Ishikawa (cell line): ENCODE measurements around the gene PBX3.

Source experiments
- CEBPB ChIP-seq: IDR thresholded peaks from 2 replicates; pipeline ENCODE4 v1.6.1; 2012
- CREB1 ChIP-seq: IDR thresholded peaks from 2 replicates; pipeline ENCODE4 v1.6.1; 2012; ENCODE audit warnings: low read depth
- EGR1 ChIP-seq: IDR thresholded peaks from 2 replicates; pipeline ENCODE4 v1.6.1; 2012
- EP300 ChIP-seq: IDR thresholded peaks from 2 replicates; pipeline ENCODE4 v1.6.1; 2012; ENCODE audit warnings: borderline replicate concordance
- FOXM1 ChIP-seq: IDR thresholded peaks from 2 replicates; pipeline ENCODE4 v1.6.1; 2012; ENCODE audit warnings: low read depth, borderline replicate concordance
- MAX ChIP-seq: IDR thresholded peaks from 2 replicates; pipeline ENCODE4 v1.6.1; 2012
- NFIC ChIP-seq: IDR thresholded peaks from 2 replicates; pipeline ENCODE4 v1.6.1; 2012
- RAD21 ChIP-seq: IDR thresholded peaks from 2 replicates; pipeline ENCODE4 v1.6.1; 2012; ENCODE audit warnings: low read depth
- TAF1 ChIP-seq: IDR thresholded peaks from 2 replicates; pipeline ENCODE4 v1.6.1; 2012; ENCODE audit warnings: low read depth, mild to moderate bottlenecking
- TCF12 ChIP-seq: IDR thresholded peaks from 2 replicates; pipeline ENCODE4 v1.6.1; 2012; ENCODE audit warnings: low read depth
- TEAD4 ChIP-seq: IDR thresholded peaks from 2 replicates; pipeline ENCODE4 v1.6.1; 2012
- USF1 ChIP-seq: IDR thresholded peaks from 2 replicates; pipeline ENCODE4 v1.6.1; 2012
- YY1 ChIP-seq: IDR thresholded peaks from 2 replicates; pipeline ENCODE4 v1.6.1; 2012; ENCODE audit warnings: low read depth
- ZBTB7A ChIP-seq: IDR thresholded peaks from 2 replicates; pipeline ENCODE4 v1.6.1; 2012; ENCODE audit warnings: low read depth
- TF ChIP-seq, protein P1 (sequence below): IDR thresholded peaks from 2 replicates; pipeline ENCODE4 v1.6.1; 2012; ENCODE audit warnings: low read depth, mild to moderate bottlenecking

PBX3 gene

GRCh38 chr9:125784286-125785049, 37.3 kb downstream of the PBX3 start:
- TF ChIP-seq CREB1 = no peak
- TF ChIP-seq TEAD4 = no peak
- TF ChIP-seq RAD21 = no peak
- TF ChIP-seq MAX = no peak
- TF ChIP-seq CEBPB = no peak
- TF ChIP-seq FOXM1 = no peak
- TF ChIP-seq TAF1 = no peak
- TF ChIP-seq NFIC = no peak
- no peak for TF ChIP-seq YY1
- no peak for TF ChIP-seq ZBTB7A
- TF ChIP-seq TCF12 = no peak
- TF ChIP-seq USF1 = no peak

GRCh38 chr9:125785248-125785751, 38.1 kb downstream of the PBX3 start:
- TF ChIP-seq, protein P1, sequence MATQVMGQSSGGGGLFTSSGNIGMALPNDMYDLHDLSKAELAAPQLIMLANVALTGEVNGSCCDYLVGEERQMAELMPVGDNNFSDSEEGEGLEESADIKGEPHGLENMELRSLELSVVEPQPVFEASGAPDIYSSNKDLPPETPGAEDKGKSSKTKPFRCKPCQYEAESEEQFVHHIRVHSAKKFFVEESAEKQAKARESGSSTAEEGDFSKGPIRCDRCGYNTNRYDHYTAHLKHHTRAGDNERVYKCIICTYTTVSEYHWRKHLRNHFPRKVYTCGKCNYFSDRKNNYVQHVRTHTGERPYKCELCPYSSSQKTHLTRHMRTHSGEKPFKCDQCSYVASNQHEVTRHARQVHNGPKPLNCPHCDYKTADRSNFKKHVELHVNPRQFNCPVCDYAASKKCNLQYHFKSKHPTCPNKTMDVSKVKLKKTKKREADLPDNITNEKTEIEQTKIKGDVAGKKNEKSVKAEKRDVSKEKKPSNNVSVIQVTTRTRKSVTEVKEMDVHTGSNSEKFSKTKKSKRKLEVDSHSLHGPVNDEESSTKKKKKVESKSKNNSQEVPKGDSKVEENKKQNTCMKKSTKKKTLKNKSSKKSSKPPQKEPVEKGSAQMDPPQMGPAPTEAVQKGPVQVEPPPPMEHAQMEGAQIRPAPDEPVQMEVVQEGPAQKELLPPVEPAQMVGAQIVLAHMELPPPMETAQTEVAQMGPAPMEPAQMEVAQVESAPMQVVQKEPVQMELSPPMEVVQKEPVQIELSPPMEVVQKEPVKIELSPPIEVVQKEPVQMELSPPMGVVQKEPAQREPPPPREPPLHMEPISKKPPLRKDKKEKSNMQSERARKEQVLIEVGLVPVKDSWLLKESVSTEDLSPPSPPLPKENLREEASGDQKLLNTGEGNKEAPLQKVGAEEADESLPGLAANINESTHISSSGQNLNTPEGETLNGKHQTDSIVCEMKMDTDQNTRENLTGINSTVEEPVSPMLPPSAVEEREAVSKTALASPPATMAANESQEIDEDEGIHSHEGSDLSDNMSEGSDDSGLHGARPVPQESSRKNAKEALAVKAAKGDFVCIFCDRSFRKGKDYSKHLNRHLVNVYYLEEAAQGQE = no peak
- TF ChIP-seq EP300 = no peak
- TF ChIP-seq ZBTB7A = no peak
- no peak for TF ChIP-seq TCF12
- TF ChIP-seq RAD21 = no peak
- TF ChIP-seq NFIC = no peak
- no peak for TF ChIP-seq EGR1
- no peak for TF ChIP-seq MAX
- no peak for TF ChIP-seq TAF1
- no peak for TF ChIP-seq FOXM1
- no peak for TF ChIP-seq USF1
- TF ChIP-seq TEAD4 = no peak
- no peak for TF ChIP-seq CREB1
- TF ChIP-seq YY1 = no peak
- no peak for TF ChIP-seq CEBPB

DNA sequence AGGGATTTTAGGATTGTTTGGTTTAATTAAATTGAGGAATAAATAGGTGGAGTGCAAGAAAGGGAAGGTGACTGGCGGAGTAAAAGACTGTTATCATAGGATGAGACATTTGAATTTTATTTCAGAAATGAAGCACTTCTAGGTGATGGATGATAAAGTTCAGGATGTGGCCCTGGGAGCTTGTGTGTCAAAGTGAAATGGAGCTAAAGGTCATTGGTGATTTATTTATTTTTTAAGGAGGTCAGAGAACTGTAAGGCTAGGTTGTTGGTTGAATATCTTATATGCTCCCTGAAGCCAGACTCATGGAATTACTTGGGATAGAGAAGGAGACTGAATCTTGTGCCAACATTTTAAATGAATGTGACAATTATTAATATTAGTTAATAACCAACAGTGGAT, 40.5 kb downstream of the PBX3 start:
- TF ChIP-seq, protein P1 = no peak
- TF ChIP-seq YY1 (no peak), TEAD4 (no peak), USF1 (no peak), EP300 (no peak), ZBTB7A (no peak), CREB1 (no peak), RAD21 (no peak), EGR1 (no peak), TAF1 (no peak), CEBPB (no peak), MAX (no peak), FOXM1 (no peak), NFIC (no peak), TCF12 (no peak)

DNA sequence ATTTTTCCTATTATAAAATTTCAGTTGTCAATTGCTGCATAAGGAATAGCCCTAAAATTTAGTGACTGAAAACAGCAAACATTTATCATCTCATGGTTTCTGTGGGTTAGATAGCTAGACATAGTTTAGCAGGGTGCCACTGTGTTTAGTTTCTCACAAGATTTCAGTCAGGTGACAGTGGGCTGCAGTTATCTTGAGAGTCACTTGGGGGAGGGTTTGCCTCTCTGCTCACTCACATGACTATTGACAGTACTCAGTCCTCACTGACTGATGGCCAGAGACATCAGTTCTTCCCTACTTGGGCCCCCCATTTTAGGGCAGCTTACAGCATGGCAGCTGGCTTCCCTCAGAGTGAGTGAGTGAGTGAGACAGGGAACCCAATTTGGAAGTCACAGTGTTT, 42.0 kb downstream of the PBX3 start:
- no peak for TF ChIP-seq CEBPB
- no peak for TF ChIP-seq CREB1
- no peak for TF ChIP-seq ZBTB7A
- no peak for TF ChIP-seq YY1
- no peak for TF ChIP-seq TAF1
- TF ChIP-seq NFIC = no peak
- no peak for TF ChIP-seq TCF12

- TF ChIP-seq USF1 (no peak), CREB1 (no peak), TAF1 (no peak), EGR1 (no peak), RAD21 (no peak), TEAD4 (no peak), YY1 (no peak), CEBPB (no peak), ZBTB7A (no peak), NFIC (no peak), EP300 (no peak), TCF12 (no peak), MAX (no peak), FOXM1 (no peak)
- TF ChIP-seq, protein P1 = no peak
These were observed 47.5 kb downstream of the PBX3 start for GRCh38 chr9:125794708-125795107.
